HEK293 (cell line): ENCODE results near the gene UBE4A.

ENCODE experiments used
- BCL11A ChIP-seq: fragments of 450-650 bp; formaldehyde crosslinking; IDR thresholded peaks from 2 replicates; pipeline ENCODE4 v1.5.1; 2016; ENCODE audit warnings: low read depth, missing biosample characterization, missing genetic modification characterization
- CTCF ChIP-seq: fragments of 450-650 bp; formaldehyde crosslinking; IDR thresholded peaks from 2 replicates; pipeline ENCODE4 v1.5.1; 2016; ENCODE audit warnings: missing biosample characterization, missing genetic modification characterization
- EGR2 ChIP-seq: fragments of 450-650 bp; formaldehyde crosslinking; IDR thresholded peaks from 2 replicates; pipeline ENCODE4 v1.5.1; 2016; ENCODE audit warnings: low read depth, missing biosample characterization, missing genetic modification characterization
- REPIN1 ChIP-seq: fragments of 450-650 bp; formaldehyde crosslinking; IDR thresholded peaks from 2 replicates; pipeline ENCODE4 v1.5.1; 2017; ENCODE audit warnings: missing biosample characterization, missing genetic modification characterization, low read depth
- SETDB1 ChIP-seq: IDR thresholded peaks from one replicate; pipeline ENCODE4 v1.6.1; 2017; ENCODE audit warnings: mild to moderate bottlenecking, low read length, moderate library complexity, mixed read lengths; ENCODE audit not compliant: insufficient read length
- SP2 ChIP-seq: fragments of 450-650 bp; formaldehyde crosslinking; IDR thresholded peaks from 2 replicates; pipeline ENCODE4 v1.5.1; 2016; ENCODE audit warnings: missing biosample characterization, missing genetic modification characterization
- ZBTB1 ChIP-seq: fragments of 450-650 bp; formaldehyde crosslinking; IDR thresholded peaks from 2 replicates; pipeline ENCODE4 v1.5.1; 2016; ENCODE audit warnings: missing biosample characterization, missing genetic modification characterization
- ZBTB11 ChIP-seq: fragments of 450-650 bp; formaldehyde crosslinking; conservative IDR thresholded peaks from 2 replicates; pipeline ENCODE4 v1.5.1; 2016; ENCODE audit warnings: low read depth, missing biosample characterization, missing genetic modification characterization
- ZBTB21 ChIP-seq: fragments of 450-650 bp; formaldehyde crosslinking; IDR thresholded peaks from 2 replicates; pipeline ENCODE4 v1.5.1; 2017; ENCODE audit warnings: missing biosample characterization, missing genetic modification characterization
- ZFP41 ChIP-seq: fragments of 450-650 bp; formaldehyde crosslinking; IDR thresholded peaks from 2 replicates; pipeline ENCODE4 v1.5.1; 2016; ENCODE audit warnings: missing biosample characterization, missing genetic modification characterization, borderline replicate concordance
- ZNF132 ChIP-seq: fragments of 450-650 bp; formaldehyde crosslinking; IDR thresholded peaks from 2 replicates; pipeline ENCODE4 v1.5.1; 2017; ENCODE audit warnings: missing biosample characterization, missing genetic modification characterization, borderline replicate concordance
- ZNF175 ChIP-seq: fragments of 450-650 bp; formaldehyde crosslinking; IDR thresholded peaks from 2 replicates; pipeline ENCODE4 v1.5.1; 2016; ENCODE audit warnings: missing biosample characterization, missing genetic modification characterization
- ZNF488 ChIP-seq: fragments of 450-650 bp; formaldehyde crosslinking; IDR thresholded peaks from 2 replicates; pipeline ENCODE4 v1.5.1; 2016; ENCODE audit warnings: missing biosample characterization, missing genetic modification characterization
- ZNF785 ChIP-seq: fragments of 450-650 bp; formaldehyde crosslinking; IDR thresholded peaks from 2 replicates; pipeline ENCODE4 v1.5.1; 2016; ENCODE audit warnings: missing biosample characterization, missing genetic modification characterization

- no peak for TF ChIP-seq BCL11A (tag by site-specific recombination)
- TF ChIP-seq ZFP41 (tag by site-specific recombination): no peak
- TF ChIP-seq ZBTB1 (tag by site-specific recombination): no peak
- TF ChIP-seq SP2 (tag by site-specific recombination): no peak
- TF ChIP-seq ZBTB21 (tag by site-specific recombination): no peak
- TF ChIP-seq ZNF175: no peak
- TF ChIP-seq CTCF: no peak
- TF ChIP-seq ZBTB11 (tag by site-specific recombination): no peak
- no peak for TF ChIP-seq ZNF785 (tag by site-specific recombination)
- TF ChIP-seq ZNF132 (tag by site-specific recombination): no peak
- TF ChIP-seq EGR2 (tag by site-specific recombination): no peak
- no peak for TF ChIP-seq REPIN1
- no peak for TF ChIP-seq ZNF488
- no peak for TF ChIP-seq SETDB1
Measured at GRCh38 chr11:118366287-118366686, 6.9 kb downstream of the UBE4A start.
